GM18519 (cell line): ENCODE measurements around the gene LGALS3BP.

Experiments used
- ATAC-seq: cut with Tn5 transposase; IDR thresholded peaks from one replicate; pipeline ENCODE4 v1.9.1; 2021; ENCODE audit warnings: mild to moderate bottlenecking, moderate library complexity; ENCODE audit not compliant: unreplicated experiment, low FRiP score

The LGALS3BP gene

GRCh38 chr17:78922816-78923498 lies 56.8 kb downstream of the LGALS3BP start:
- no peak for ATAC-seq

- ATAC-seq: no peak
Measured at GRCh38 chr17:78921437-78921971, 58.2 kb downstream of the LGALS3BP start.
